Measurements from ENCODE around the gene FAM169A.
"Not testable (repeated sequence)": the region's sequence is repeated elsewhere in the genome, so short reads cannot be mapped to it uniquely, and the experiment has no call there.

The FAM169A gene

DNA sequence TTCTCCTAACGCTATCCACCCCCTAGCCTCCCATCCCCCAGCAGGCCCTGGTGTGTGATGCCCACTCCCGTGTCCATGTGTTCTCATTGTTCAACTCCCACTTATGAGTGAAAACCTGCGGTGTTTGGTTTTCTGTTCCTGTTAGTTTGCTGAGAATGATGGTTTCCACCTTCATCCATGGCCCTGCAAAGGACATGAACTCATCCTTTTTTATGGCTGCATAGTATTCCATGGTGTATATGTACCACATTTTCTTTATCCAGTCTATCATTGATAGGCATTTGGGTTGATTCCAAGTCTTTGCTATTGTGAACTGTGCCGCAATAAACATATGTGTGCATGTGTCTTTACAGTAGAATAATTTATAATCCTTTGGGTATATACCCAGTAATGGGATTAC, 38.5 kb upstream of the FAM169A start:
- H4K20me1 ChIP-seq (ENCODE audit: insufficient read depth, low read length) = not testable (repeated sequence)

DNA sequence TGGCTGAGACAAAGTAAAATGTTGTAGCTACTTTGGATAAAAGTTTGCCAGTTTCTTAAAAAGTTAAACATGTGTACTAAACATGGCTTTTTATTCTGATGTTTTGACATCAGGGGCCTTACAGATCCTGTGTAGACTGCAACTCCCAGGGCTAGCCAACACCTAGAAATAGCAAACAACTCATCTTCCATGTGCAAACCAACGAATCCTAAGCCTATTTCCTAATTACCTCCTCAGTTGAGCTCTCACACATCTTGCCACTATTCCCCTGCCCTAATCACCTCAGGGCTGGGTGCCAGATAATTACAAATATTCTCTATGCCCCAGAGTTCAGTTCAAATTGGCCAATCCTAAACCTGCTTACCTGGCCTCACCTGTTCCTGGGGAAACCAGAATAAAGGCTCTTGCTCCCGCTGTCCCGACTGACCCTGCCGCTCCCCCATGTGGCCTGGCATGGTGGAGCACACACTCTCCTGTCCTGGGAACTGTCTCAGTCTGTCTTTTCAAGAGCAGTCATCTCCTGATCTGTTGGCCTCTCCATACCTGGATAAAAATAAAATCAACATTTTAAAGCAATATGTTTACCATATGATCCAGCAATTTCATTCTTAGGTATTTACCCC, 37.1 kb upstream of the FAM169A start:
- Histone ChIP-seq H3F3A (ENCODE audit: insufficient read depth, low read length) (no peaks in the 10 kb centered on the region), H3K36me3 (ENCODE audit: insufficient read depth, low read length) (no peaks in the 10 kb centered on the region), H3K4me1 (ENCODE audit: insufficient read depth, low read length, severe bottlenecking) (no peaks in the 10 kb centered on the region), H3K4me2 (ENCODE audit: low read length) (no peak overlapping the region), H2AFZ (ENCODE audit: low read length) (no peak overlapping the region), H3K4me3 (ENCODE audit: low read depth, low read length, poor library complexity, severe bottlenecking) (no peak overlapping the region), H3K9ac (ENCODE audit: low read length) (no peak overlapping the region), H3K9me2 (ENCODE audit: low read depth, low read length) (no peaks in the 10 kb centered on the region), H3K27ac (ENCODE audit: low read depth, low read length, poor library complexity, severe bottlenecking) (no peak overlapping the region), H3K79me2 (ENCODE audit: insufficient read depth, low read length) (no peaks in the 10 kb centered on the region), H4K20me1 (ENCODE audit: insufficient read depth, low read length) (no peaks in the 10 kb centered on the region), H3K9me3 (ENCODE audit: low read length) (no peaks in the 10 kb centered on the region), H3K27me3 (ENCODE audit: insufficient read depth, low read length) (no peaks in the 10 kb centered on the region)
- TF ChIP-seq EZH2 (IDR thresholded peaks at IDR 0.05; ENCODE audit: borderline replicate concordance, low read length) = no peak
- TF ChIP-seq, protein P1, sequence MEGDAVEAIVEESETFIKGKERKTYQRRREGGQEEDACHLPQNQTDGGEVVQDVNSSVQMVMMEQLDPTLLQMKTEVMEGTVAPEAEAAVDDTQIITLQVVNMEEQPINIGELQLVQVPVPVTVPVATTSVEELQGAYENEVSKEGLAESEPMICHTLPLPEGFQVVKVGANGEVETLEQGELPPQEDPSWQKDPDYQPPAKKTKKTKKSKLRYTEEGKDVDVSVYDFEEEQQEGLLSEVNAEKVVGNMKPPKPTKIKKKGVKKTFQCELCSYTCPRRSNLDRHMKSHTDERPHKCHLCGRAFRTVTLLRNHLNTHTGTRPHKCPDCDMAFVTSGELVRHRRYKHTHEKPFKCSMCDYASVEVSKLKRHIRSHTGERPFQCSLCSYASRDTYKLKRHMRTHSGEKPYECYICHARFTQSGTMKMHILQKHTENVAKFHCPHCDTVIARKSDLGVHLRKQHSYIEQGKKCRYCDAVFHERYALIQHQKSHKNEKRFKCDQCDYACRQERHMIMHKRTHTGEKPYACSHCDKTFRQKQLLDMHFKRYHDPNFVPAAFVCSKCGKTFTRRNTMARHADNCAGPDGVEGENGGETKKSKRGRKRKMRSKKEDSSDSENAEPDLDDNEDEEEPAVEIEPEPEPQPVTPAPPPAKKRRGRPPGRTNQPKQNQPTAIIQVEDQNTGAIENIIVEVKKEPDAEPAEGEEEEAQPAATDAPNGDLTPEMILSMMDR (IDR thresholded peaks at IDR 0.05; ENCODE audit: low read length) = peak; percentile 44; the same call in 1 of the 2 replicates

More for the DNA sequence above, 38.5 kb upstream of the FAM169A start:
- H3K9ac ChIP-seq (ENCODE audit: low read length); H3K36me3 ChIP-seq (ENCODE audit: insufficient read depth, low read length); H3K9me2 ChIP-seq (ENCODE audit: low read depth, low read length); H3K4me3 ChIP-seq (ENCODE audit: low read depth, low read length, poor library complexity, severe bottlenecking); H3K4me2 ChIP-seq (ENCODE audit: low read length); H3K79me2 ChIP-seq (ENCODE audit: insufficient read depth, low read length); H2AFZ ChIP-seq (ENCODE audit: low read length); H3K9me3 ChIP-seq (ENCODE audit: low read length); H3K4me1 ChIP-seq (ENCODE audit: insufficient read depth, low read length, severe bottlenecking); H3F3A ChIP-seq (ENCODE audit: insufficient read depth, low read length); H3K27ac ChIP-seq (ENCODE audit: low read depth, low read length, poor library complexity, severe bottlenecking); H3K27me3 ChIP-seq (ENCODE audit: insufficient read depth, low read length): not testable (repeated sequence)

DNA sequence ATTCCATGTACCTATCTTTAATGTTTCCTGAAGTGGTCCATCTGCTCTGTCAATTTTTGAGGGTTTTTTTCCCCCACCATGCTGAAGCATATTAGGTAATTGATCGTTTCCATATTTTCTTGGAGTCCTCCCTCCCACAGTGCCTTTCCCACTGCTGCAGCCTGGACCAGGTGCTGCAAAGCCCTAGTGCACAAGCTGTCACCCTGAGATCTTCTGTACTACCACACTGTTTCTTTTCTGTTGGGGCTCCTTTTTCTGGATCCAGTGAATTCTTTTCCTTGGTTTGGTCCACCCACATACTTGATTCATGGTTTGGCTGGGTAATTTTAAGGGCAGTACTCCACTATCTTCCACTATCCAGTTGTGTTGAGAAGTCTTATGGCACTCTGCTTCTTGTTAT, 30.9 kb upstream of the FAM169A start:
- Histone ChIP-seq H2AFZ (ENCODE audit: low read length) (no peak overlapping the region), H3K9me3 (ENCODE audit: low read length) (no peaks in the 10 kb centered on the region), H4K20me1 (ENCODE audit: insufficient read depth, low read length) (no peaks in the 10 kb centered on the region), H3K27me3 (ENCODE audit: insufficient read depth, low read length) (no peaks in the 10 kb centered on the region), H3K36me3 (ENCODE audit: insufficient read depth, low read length) (no peaks in the 10 kb centered on the region; the same call in 1 of the 2 replicates), H3K9ac (ENCODE audit: low read length) (no peak overlapping the region), H3K9me2 (ENCODE audit: low read depth, low read length) (no peaks in the 10 kb centered on the region), H3K4me3 (ENCODE audit: low read depth, low read length, poor library complexity, severe bottlenecking) (no peak overlapping the region), H3F3A (ENCODE audit: insufficient read depth, low read length) (no peaks in the 10 kb centered on the region), H3K4me1 (ENCODE audit: insufficient read depth, low read length, severe bottlenecking) (no peaks in the 10 kb centered on the region), H3K27ac (ENCODE audit: low read depth, low read length, poor library complexity, severe bottlenecking) (no peak overlapping the region), H3K79me2 (ENCODE audit: insufficient read depth, low read length) (no peaks in the 10 kb centered on the region), H3K4me2 (ENCODE audit: low read length) (no peak overlapping the region)
- TF ChIP-seq, protein P1 (IDR thresholded peaks at IDR 0.05; ENCODE audit: low read length) = no peak
- TF ChIP-seq EZH2 (IDR thresholded peaks at IDR 0.05; ENCODE audit: borderline replicate concordance, low read length) = no peak

DNA sequence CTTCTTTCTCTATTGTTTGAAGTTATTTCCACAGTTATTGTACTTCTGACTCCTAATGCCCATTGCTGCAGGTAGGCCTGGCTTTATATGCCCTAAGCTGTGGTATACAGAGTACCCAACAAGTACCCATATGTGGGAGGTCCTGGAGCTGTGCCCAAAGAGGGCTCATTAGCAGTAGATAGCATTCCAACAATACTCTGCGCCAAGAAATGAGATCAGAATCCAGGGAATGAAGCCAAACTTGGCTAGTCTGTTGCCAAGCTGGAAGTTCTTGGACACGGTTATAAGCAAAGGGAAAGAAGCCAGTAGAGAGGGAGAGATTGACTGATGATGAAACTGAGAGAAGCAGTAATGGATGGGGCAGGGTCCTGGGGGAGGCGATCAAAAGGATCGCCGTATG, 29.7 kb upstream of the FAM169A start:
- Histone ChIP-seq H3K27me3 (ENCODE audit: insufficient read depth, low read length) (no peaks in the 10 kb centered on the region), H3K9ac (ENCODE audit: low read length) (no peak overlapping the region), H3K4me3 (ENCODE audit: low read depth, low read length, poor library complexity, severe bottlenecking) (no peak overlapping the region), H3K27ac (ENCODE audit: low read depth, low read length, poor library complexity, severe bottlenecking) (no peak overlapping the region), H3K36me3 (ENCODE audit: insufficient read depth, low read length) (no peaks in the 10 kb centered on the region; the same call in 1 of the 2 replicates), H3K9me3 (ENCODE audit: low read length) (no peaks in the 10 kb centered on the region), H4K20me1 (ENCODE audit: insufficient read depth, low read length) (no peaks in the 10 kb centered on the region), H3K4me1 (ENCODE audit: insufficient read depth, low read length, severe bottlenecking) (no peaks in the 10 kb centered on the region), H2AFZ (ENCODE audit: low read length) (no peak overlapping the region), H3K4me2 (ENCODE audit: low read length) (no peak overlapping the region), H3K9me2 (ENCODE audit: low read depth, low read length) (no peaks in the 10 kb centered on the region), H3F3A (ENCODE audit: insufficient read depth, low read length) (no peaks in the 10 kb centered on the region), H3K79me2 (ENCODE audit: insufficient read depth, low read length) (no peaks in the 10 kb centered on the region)
- TF ChIP-seq, protein P1 (IDR thresholded peaks at IDR 0.05; ENCODE audit: low read length) = no peak
- no peak for TF ChIP-seq EZH2 (IDR thresholded peaks at IDR 0.05; ENCODE audit: borderline replicate concordance, low read length)

All from OCI-LY1 (cell line).